ENCODE measurements around the gene MICAL3.

The MICAL3 gene

GRCh38 chr22:17966403-17966717 is 58.0 kb downstream of the MICAL3 start:
- DNase-seq = no peak

GRCh38 chr22:17965538-17966402 is 58.6 kb downstream of the MICAL3 start:
- no peak for DNase-seq

GRCh38 chr22:17964643-17965042 is 59.7 kb downstream of the MICAL3 start:
- DNase-seq = no peak

- DNase-seq = no peak
Observed at GRCh38 chr22:17964156-17964555, 60.2 kb downstream of the MICAL3 start.

GRCh38 chr22:17963015-17963414 is 61.3 kb downstream of the MICAL3 start:
- DNase-seq = no peak

- no peak for DNase-seq
Observed at GRCh38 chr22:17962168-17962567, 62.2 kb downstream of the MICAL3 start.

- no peak for DNase-seq
Observed at GRCh38 chr22:17961446-17961729, 63.0 kb downstream of the MICAL3 start.

GRCh38 chr22:17960695-17961445 is 63.5 kb downstream of the MICAL3 start:
- DNase-seq = no peak

GRCh38 chr22:17960011-17960410 is 64.3 kb downstream of the MICAL3 start:
- no peak for DNase-seq

GRCh38 chr22:17958166-17958565 is 66.2 kb downstream of the MICAL3 start:
- DNase-seq = no peak

GRCh38 chr22:17957693-17958092 is 66.7 kb downstream of the MICAL3 start:
- DNase-seq = no peak

GRCh38 chr22:17957204-17957603 is 67.2 kb downstream of the MICAL3 start:
- DNase-seq = no peak

GRCh38 chr22:17956630-17957029 is 67.7 kb downstream of the MICAL3 start:
- DNase-seq = no peak

GRCh38 chr22:17955590-17956379 is 68.6 kb downstream of the MICAL3 start:
- no peak for DNase-seq

GRCh38 chr22:17954860-17955587 is 69.3 kb downstream of the MICAL3 start:
- no peak for DNase-seq

GRCh38 chr22:17954200-17954859 is 70.0 kb downstream of the MICAL3 start:
- DNase-seq = no peak

- no peak for DNase-seq
Observed at GRCh38 chr22:17953147-17953546, 71.2 kb downstream of the MICAL3 start.

- no peak for DNase-seq
Observed at GRCh38 chr22:17952273-17952801, 72.0 kb downstream of the MICAL3 start.

GRCh38 chr22:17951315-17951714 is 73.0 kb downstream of the MICAL3 start:
- no peak for DNase-seq

GRCh38 chr22:17950651-17951214 is 73.6 kb downstream of the MICAL3 start:
- no peak for DNase-seq

- no peak for DNase-seq
Observed at GRCh38 chr22:17949642-17950473, 74.5 kb downstream of the MICAL3 start.

All from NCI-H1436 treated with DMSO at 0.1 percent for 48 hours (cell line).